Panc1 (cell line): Measurements from ENCODE around the gene IFTAP. TPM values are rescaled to one million over a fixed set of nuclear protein-coding genes. Genes with fewer than 3 reads are reported as not detected.

Experiments used
- ATAC-seq: fragments of 200-7000 bp; cut with Tn5 transposase; 2 replicates; pipeline ENCODE4 v1.9.1; 2020; ENCODE audit warnings: mild to moderate bottlenecking, moderate library complexity
- BruUV-seq: library from RNA; stranded (reverse); fragments of 400-500 nt; replicated peaks from 2 replicates; lab custom pipeline; 2021; lab: Mats Ljungman, UMichigan
- CTCF ChIA-PET: fragments of 300-600 bp; sonication (Branson Sonifier 250); formaldehyde crosslinking; loops from one replicate; lab custom pipeline; 2022; ENCODE audit warnings: antibody characterized with exemption; lab: Charles Lee
- POLR2A ChIA-PET: fragments of 300-600 bp; sonication (Branson Sonifier 250); formaldehyde crosslinking; loops from one replicate; lab custom pipeline; 2022; ENCODE audit warnings: antibody characterized with exemption; lab: Charles Lee
- DNase-seq: peaks from one replicate; pipeline ENCODE4 v3.0.0-alpha.2; 2010; ENCODE audit warnings: low read depth, low spot score
- H3K27ac ChIP-seq: 2 replicates; pipeline ENCODE4 v1.5.1; 2011; ENCODE audit warnings: mild to moderate bottlenecking, low read length, inconsistent platforms
- H3K27me3 ChIP-seq: fragments of 200-500 bp; sonication (Bioruptor generic); 2 replicates; pipeline ENCODE4 v1.6.0; 2014; ENCODE audit warnings: low read length, inconsistent platforms; ENCODE audit not compliant: control insufficient read depth, insufficient read depth
- H3K36me3 ChIP-seq: fragments of 200-500 bp; sonication (Bioruptor generic); 2 replicates; pipeline ENCODE4 v1.5.1; 2014; ENCODE audit warnings: inconsistent platforms, mild to moderate bottlenecking, low read length, moderate library complexity; ENCODE audit not compliant: control insufficient read depth, insufficient read depth
- H3K4me1 ChIP-seq: 2 replicates; pipeline ENCODE4 v1.5.1; 2011; ENCODE audit warnings: inconsistent platforms, mild to moderate bottlenecking, low read length, moderate library complexity; ENCODE audit not compliant: control insufficient read depth, insufficient read depth
- H3K4me3 ChIP-seq, 2 experiments: 2 replicates each; pipeline ENCODE4 v1.5.1; 2011 to 2012; ENCODE audit warnings: low read depth in 2 of 2, low read length in 2 of 2, mild to moderate bottlenecking in 2 of 2, inconsistent platforms in 1 of 2, moderate library complexity in 1 of 2
- H3K9me3 ChIP-seq: fragments of 200-500 bp; sonication (Bioruptor generic); 2 replicates; pipeline ENCODE4 v1.5.1; 2014; ENCODE audit warnings: low read depth, mild to moderate bottlenecking, inconsistent platforms, low read length, moderate library complexity; ENCODE audit not compliant: control insufficient read depth, insufficient read depth
- CTCF ChIP-seq: fragments of 450-650 bp; IDR thresholded peaks from 2 replicates; pipeline ENCODE4 v1.5.1; 2017; ENCODE audit warnings: mild to moderate bottlenecking
- POLR2AphosphoS5 ChIP-seq: IDR thresholded peaks from 2 replicates; pipeline ENCODE4 v1.6.1; 2012; ENCODE audit warnings: mild to moderate bottlenecking, low read depth, low read length, moderate library complexity
- SIN3A ChIP-seq: IDR thresholded peaks from 2 replicates; pipeline ENCODE4 v1.6.1; 2012; ENCODE audit warnings: low read depth, mild to moderate bottlenecking, low read length, moderate library complexity, borderline replicate concordance; ENCODE audit not compliant: insufficient read depth
- TCF7L2 ChIP-seq: IDR thresholded peaks from 2 replicates; pipeline ENCODE4 v1.6.1; 2011; ENCODE audit warnings: mild to moderate bottlenecking, low read depth, low read length, inconsistent platforms
- in situ Hi-C: cut with HindIII; loops from 2 replicates; pipeline ENCODE4 v1.10.0; 2016; ENCODE audit warnings: low sequenced_read_pairs, low pct_unique_long_range_greater_than_20kb
- intact Hi-C: fragments of 100-400 bp; cut with micrococcal nuclease; formaldehyde crosslinking; loops from one replicate; pipeline ENCODE4 v1.10.0; 2022; ENCODE audit not compliant: unreplicated experiment
- total RNA-seq: library from RNA; stranded (reverse); gene quantifications from one replicate; pipeline ENCODE4 v1.2.1, GENCODE V29; 2021; ENCODE audit not compliant: unreplicated experiment
- TF ChIP-seq, protein P1 (sequence below), 2 experiments: IDR thresholded peaks; 2 replicates each; pipeline ENCODE4 v1.6.1; 2011 to 2012; ENCODE audit warnings: low read depth in 2 of 2, control low read depth in 1 of 2, low read length in 1 of 2, mild to moderate bottlenecking in 1 of 2, moderate library complexity in 1 of 2; ENCODE audit not compliant: insufficient read depth in 1 of 2

The IFTAP gene
- total RNA-seq, 1 experiment from 2014 or later: 18.2 TPM

GRCh38 chr11:36683818-36684217 lies 89.5 kb downstream of the IFTAP start:
- no peak for ATAC-seq
- in situ Hi-C loops: no loop called here

DNA sequence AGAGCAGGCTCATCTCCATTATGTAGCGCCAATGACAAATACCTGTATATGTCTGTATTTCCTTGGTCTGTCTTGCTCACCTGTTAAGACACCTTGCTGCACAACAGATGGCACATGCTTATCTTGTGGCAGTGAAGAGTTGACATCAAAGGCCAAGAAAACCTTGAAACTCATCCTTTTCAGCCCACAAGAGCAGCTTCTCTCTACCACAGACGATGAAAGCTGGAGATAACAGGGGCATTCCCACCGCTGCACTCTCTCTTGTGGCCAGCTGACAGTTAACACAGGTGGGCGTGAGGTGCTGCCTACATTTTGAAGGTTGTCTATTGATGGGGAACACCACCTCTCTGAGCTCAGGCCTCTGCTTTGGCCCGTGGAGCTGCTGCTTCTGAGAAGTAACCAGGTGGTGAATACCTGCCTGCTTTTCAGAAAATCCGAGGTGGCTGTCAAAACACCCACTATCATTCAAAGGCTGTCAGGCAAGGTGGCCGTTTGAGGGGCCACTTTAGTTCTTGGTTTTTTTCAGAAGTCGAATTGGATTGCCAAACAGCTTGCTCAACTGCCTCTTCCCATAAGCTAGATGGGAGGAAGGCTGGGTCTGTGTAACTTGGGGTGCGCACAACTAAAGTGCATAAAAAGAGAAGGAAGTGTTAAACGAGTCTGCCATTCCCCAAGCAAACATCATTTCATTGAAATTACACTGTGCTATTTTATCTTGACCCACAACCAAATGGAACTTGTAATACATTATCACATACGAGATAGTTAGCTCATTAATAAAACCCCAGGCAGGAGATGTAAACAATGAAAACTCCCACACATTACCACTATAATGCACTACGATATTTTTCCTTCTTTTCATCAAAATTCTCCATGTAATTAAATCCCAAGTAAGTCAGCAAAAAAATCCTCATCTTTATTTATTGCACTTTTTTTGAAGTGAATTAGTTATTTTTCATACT lies 90.8 kb downstream of the IFTAP start:
- ChIA-PET POLR2A (no interaction called here), CTCF (no interaction called here)
- in situ Hi-C loops: no loop called here
- no peak overlapping the region for H3K27ac ChIP-seq
- no peak for ATAC-seq
- no peaks in the 10 kb centered on the region for H3K9me3 ChIP-seq
- DNase-seq: no peak
- no peaks in the 10 kb centered on the region for H3K36me3 ChIP-seq
- no peaks in the 10 kb centered on the region for H3K4me1 ChIP-seq
- intact Hi-C loops: loop anchor here (5.0 kb wide), 1 partner anchor 118 kb away; the partner anchor contains the start of gene RAG1
- 0 out of 2 replicates have a peak, but pooled peaks cover 6% of the 10 kb centered on the region for H3K27me3 ChIP-seq
- H3K4me3 ChIP-seq: no peak overlapping the region
- no TSS peak for BruUV-seq
- TF ChIP-seq TCF7L2 (no peak), POLR2AphosphoS5 (no peak), CTCF (no peak), SIN3A (no peak)
- TF ChIP-seq, protein P1, sequence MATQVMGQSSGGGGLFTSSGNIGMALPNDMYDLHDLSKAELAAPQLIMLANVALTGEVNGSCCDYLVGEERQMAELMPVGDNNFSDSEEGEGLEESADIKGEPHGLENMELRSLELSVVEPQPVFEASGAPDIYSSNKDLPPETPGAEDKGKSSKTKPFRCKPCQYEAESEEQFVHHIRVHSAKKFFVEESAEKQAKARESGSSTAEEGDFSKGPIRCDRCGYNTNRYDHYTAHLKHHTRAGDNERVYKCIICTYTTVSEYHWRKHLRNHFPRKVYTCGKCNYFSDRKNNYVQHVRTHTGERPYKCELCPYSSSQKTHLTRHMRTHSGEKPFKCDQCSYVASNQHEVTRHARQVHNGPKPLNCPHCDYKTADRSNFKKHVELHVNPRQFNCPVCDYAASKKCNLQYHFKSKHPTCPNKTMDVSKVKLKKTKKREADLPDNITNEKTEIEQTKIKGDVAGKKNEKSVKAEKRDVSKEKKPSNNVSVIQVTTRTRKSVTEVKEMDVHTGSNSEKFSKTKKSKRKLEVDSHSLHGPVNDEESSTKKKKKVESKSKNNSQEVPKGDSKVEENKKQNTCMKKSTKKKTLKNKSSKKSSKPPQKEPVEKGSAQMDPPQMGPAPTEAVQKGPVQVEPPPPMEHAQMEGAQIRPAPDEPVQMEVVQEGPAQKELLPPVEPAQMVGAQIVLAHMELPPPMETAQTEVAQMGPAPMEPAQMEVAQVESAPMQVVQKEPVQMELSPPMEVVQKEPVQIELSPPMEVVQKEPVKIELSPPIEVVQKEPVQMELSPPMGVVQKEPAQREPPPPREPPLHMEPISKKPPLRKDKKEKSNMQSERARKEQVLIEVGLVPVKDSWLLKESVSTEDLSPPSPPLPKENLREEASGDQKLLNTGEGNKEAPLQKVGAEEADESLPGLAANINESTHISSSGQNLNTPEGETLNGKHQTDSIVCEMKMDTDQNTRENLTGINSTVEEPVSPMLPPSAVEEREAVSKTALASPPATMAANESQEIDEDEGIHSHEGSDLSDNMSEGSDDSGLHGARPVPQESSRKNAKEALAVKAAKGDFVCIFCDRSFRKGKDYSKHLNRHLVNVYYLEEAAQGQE (IDR thresholded peaks at IDR 0.05; ENCODE audit: insufficient read depth in 1 of 2, low read depth in 2 of 2, low read length in 1 of 2): no peak

More at GRCh38 chr11:36683818-36684217, 89.5 kb downstream of the IFTAP start:
- H3K36me3 ChIP-seq: no peaks in the 10 kb centered on the region
- TF ChIP-seq, protein P1 (IDR thresholded peaks at IDR 0.05; ENCODE audit: insufficient read depth in 1 of 2, low read depth in 2 of 2, low read length in 1 of 2): no peak
- TF ChIP-seq TCF7L2 (no peak), SIN3A (no peak), POLR2AphosphoS5 (no peak), CTCF (no peak)
- H3K9me3 ChIP-seq: no peaks in the 10 kb centered on the region
- POLR2A ChIA-PET: no interaction called here
- intact Hi-C loops: loop anchor here (5.0 kb wide), 1 partner anchor 117 kb away; the partner anchor contains the start of gene RAG1
- no peaks in the 10 kb centered on the region for H3K4me1 ChIP-seq
- no peak for DNase-seq
- no TSS peak for BruUV-seq
- CTCF ChIA-PET: no interaction called here
- no peak overlapping the region for H3K27ac ChIP-seq
- H3K4me3 ChIP-seq: no peak overlapping the region
- H3K27me3 ChIP-seq: 0 out of 2 replicates have a peak, but pooled peaks cover 4% of the 10 kb centered on the region
